ENCODE measurements around the gene KPNA4.

The KPNA4 gene

DNA sequence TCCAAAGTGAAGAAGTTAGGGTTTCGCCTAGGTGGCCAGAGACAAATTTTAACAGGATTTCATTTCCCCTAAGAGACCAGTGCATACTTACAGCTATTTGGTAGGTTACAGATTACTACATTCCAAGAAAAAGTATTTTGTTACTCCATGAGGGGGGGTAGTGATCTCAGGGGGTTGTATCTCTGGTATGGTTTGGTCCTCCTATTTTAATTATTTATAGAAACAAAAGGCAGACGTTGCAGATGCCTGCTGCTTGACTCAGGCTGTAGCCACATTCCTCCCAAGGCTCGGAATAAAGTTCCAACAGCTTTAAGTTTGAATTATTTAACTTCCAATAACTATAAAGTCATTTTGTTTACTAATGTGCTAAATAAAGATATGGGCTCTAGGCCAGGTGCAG lies 114.5 kb downstream of the KPNA4 start:
- DNase-seq (ENCODE audit: low read depth in 2 of 2) = no peak

DNA sequence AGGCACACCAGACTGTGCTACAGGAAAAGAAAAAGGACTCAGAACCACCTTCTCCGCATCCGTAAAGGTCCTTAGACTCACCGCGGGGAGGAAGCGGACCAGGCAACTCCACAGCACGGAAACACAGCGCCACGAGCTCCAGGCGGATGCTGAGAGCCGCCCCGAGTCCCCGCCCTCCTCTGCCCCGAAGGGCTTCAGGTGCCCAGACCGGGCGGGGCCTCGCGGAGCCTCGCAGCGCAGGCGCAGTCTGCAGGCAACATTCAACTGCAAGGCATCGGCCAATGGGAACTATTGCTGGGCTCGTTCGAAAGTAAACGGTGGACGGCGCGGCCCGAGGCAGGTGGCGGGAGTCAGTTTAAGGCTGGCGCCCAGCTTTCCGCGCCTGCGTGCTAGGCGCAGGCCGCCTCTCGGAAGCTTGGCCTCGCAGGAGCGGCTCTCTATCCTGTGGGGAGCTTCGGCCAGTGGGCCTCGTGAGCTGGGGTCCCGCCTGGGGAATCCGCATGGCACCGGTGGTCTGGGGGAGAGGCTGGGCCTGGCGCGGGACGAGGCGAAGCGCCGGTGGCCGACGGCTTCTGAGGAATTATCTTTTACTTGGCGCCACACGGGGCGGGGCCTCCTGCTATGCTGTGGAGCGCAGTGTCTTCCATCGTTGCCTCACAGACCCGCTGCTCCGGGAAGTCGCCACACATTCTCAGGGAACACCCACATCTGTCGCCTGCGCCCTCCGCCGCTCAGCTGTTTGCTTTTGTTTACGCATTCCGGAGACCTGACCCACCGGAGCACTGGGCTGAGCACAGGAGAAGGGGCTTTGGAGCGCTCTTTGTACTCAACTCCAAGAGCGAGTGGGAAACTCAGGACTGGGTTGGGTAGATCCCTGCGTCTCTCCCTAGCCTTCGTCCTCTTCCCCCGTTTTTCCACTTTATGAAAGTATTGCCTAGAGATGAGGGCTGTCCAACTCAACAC lies 115.5 kb downstream of the KPNA4 start, which contains the start of gene TRIM59:
TRIM59 (minus strand) TSS at position 151 of the 963 bp plus-strand sequence. CDS start 10,603 bp downstream, outside the sequence.
- DNase-seq (ENCODE audit: low read depth in 2 of 2) = peak; percentile 89 to 93

DNA sequence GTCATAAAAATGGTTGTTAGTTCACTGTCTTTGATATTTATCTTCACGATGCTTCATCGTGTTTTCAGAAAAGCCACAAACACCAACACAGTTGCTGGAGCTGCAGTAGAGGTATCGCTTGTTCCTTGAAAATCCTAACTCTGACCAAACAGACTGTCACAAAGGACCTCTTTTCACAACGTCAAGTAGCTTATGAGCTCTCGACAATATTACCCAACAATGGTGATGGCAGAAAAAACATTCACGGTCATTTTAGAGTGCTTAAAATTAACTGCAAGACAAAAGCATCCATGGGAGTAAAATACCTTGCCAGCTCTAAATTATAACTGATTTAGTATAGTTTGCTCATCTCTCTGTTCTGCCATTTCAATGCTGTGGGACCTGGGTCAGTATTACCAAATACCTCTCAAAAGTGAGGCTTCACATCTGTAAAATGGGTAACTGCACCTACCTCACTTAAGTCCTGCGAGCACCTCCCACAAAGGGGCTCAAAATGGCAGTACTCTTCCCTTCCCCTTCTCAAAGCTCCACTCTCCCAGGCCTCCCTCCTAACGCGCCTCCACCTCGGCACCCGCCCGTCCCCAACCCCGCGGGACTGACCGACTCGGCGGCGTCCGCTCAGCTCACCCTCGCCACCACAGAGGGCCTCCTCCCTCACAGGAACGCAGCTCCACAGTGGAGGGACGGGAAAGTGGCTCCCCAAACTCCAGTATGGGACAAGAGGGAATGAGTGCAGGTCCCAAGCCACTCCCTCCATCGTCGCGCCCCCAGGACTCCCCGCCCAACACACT lies 116.3 kb downstream of the KPNA4 start:
- peak in 1 of 2 donors; percentile 7 for DNase-seq (ENCODE audit: low read depth in 2 of 2)

DNA sequence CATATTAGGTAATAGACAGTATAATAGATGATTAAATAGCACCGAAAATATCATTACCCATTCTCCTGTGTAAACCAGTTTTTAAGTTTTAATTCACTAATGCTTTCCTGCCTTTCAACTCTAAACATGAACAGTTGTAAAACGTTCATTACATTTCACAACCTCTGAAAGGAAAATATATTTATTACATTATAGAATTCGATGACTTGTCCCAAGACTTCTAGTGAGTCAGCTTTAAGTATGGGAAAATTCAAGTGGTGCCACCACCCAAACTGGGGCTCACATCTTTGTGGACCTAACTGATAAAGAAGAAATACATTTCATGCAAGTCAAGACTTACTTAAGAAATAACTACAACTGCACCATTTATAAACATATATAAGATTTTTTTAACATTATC lies 117.8 kb downstream of the KPNA4 start:
- no peak for DNase-seq (ENCODE audit: low read depth in 2 of 2)

DNA sequence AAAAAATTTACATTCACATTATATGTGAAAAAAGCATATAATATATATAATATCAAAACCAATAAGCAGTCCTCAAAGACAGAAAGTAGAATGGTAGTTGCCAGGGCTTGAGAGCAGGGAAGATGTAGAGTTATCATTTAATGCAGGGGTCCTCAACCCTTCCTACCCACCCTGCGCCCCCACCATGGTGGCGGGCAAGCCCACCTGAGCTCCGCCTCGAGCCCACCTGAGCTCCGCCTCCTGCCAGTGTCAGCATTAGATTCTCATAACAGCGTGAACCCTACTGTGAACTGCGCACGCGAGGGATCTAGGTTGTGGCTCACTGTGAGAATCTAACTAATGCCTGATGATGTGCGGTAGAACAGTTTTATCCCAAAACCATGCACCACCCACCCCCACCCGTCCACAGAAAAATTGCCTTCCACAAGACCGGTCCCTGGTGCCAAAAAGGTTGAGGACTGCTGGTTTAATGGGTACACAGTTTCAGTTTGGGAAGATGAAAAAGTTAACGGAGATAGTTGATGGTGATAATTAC lies 118.8 kb downstream of the KPNA4 start:
- DNase-seq (ENCODE audit: low read depth in 2 of 2) = no peak

DNA sequence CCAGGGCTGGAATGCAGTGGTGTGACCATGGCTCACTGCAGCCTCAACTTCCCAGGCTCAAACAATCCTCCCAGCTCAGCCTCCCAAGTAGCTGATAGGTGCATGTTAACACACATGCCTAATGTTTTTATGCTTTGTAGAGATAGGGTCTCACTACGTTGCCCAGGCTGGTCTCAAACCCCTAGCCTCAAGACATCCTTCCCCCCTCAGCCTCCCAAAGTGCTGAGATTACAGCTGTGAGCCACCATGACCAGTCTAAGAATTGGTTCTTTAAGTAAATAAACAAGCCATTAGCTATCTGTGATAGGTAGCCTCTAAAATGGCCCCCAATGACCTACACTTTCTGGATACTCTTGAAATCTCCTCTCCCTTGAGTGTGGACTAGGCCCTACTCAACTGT lies 119.5 kb downstream of the KPNA4 start:
- no peak for DNase-seq (ENCODE audit: low read depth in 2 of 2)

Data from stimulated activated CD4-positive, alpha-beta T cell treated with anti-CD3 and anti-CD28 coated beads, Interleukin-1b, Interleukin-23, amount 100 ng/mL, for 1 hour (primary cell).